K562 (cell line): Measurements from ENCODE around the gene TRIOBP. TPM values are rescaled to one million over a fixed set of nuclear protein-coding genes. Genes with fewer than 3 reads are reported as not detected.
A peak's percentile ranks its signal among the peaks of the same experiment; 100 is the strongest.

Source experiments
- CHCHD3 ChIP-seq: fragments of 250-450 bp; sonication (Bioruptor Pico); IDR thresholded peaks from 2 replicates; pipeline ENCODE4 v2.1.2; 2022; ENCODE audit warnings: mild to moderate bottlenecking
- CREBBP ChIP-seq: IDR thresholded peaks from one replicate; pipeline ENCODE4 v1.6.1; 2012; ENCODE audit warnings: low read depth, mild to moderate bottlenecking, control low read depth, inconsistent platforms, low read length
- EP300 ChIP-seq: IDR thresholded peaks from 2 replicates; pipeline ENCODE4 v1.6.1; 2012; ENCODE audit warnings: low read length, improper control_type of control experiment
- ETV5 ChIP-seq: sonication (generic); formaldehyde crosslinking; IDR thresholded peaks from 2 replicates; pipeline ENCODE4 v1.4.0; 2020; ENCODE audit warnings: low read depth, mild to moderate bottlenecking, missing genetic modification reagents
- HDAC1 ChIP-seq, 2 experiments: fragments of 450-650 bp; IDR thresholded peaks; 2 replicates each; pipeline ENCODE4 v1.6.1; 2016 to 2017; ENCODE audit warnings: inconsistent platforms in 1 of 2, mild to moderate bottlenecking in 1 of 2, moderate library complexity in 1 of 2
- HMGN3 ChIP-seq: IDR thresholded peaks from 2 replicates; pipeline ENCODE4 v1.6.1; 2011; ENCODE audit warnings: borderline replicate concordance, low read depth, mild to moderate bottlenecking, mixed read lengths, low read length; ENCODE audit not compliant: insufficient read length; ENCODE audit errors: extremely low read depth
- JUND ChIP-seq, 2 experiments: IDR thresholded peaks; 2 replicates in 1 of 2; 3 replicates in 1 of 2; pipeline ENCODE4 v1.6.1; 2011; ENCODE audit warnings: borderline replicate concordance in 2 of 2, low read depth in 2 of 2, low read length in 2 of 2, improper control_type of control experiment in 1 of 2, missing biosample characterization in 1 of 2, missing genetic modification characterization in 1 of 2, missing genetic modification reagents in 1 of 2
- KDM1A ChIP-seq, 2 experiments: fragments of 450-650 bp; IDR thresholded peaks; 2 replicates each; pipeline ENCODE4 v1.6.1; 2016; ENCODE audit warnings: mild to moderate bottlenecking in 2 of 2
- MYC ChIP-seq, 2 experiments: fragments of 250-450 bp in 1 of 2; sonication (Bioruptor Pico) in 1 of 2; IDR thresholded peaks; 2 replicates each; pipeline versions ENCODE4 v1.5.1 to v1.6.1; 2012 to 2021; ENCODE audit warnings: low read depth in 2 of 2, borderline replicate concordance in 1 of 2, improper control_type of control experiment in 1 of 2, low read length in 1 of 2, mild to moderate bottlenecking in 1 of 2, moderate library complexity in 1 of 2
- NCOA1 ChIP-seq: fragments of 450-650 bp; IDR thresholded peaks from 2 replicates; pipeline ENCODE4 v1.6.1; 2016; ENCODE audit warnings: low read depth
- POLR2G ChIP-seq: fragments of 200-400 bp; formaldehyde crosslinking; IDR thresholded peaks from 2 replicates; pipeline ENCODE4 v1.6.1; 2017; ENCODE audit warnings: low read depth, mild to moderate bottlenecking, antibody characterized with exemption, low read length, moderate library complexity
- PRDM10 ChIP-seq: fragments of 450-650 bp; IDR thresholded peaks from 2 replicates; pipeline ENCODE4 v1.6.1; 2018; ENCODE audit not compliant: partially characterized antibody
- RBM34 ChIP-seq: fragments of 200-400 bp; formaldehyde crosslinking; IDR thresholded peaks from 2 replicates; pipeline ENCODE4 v1.6.1; 2018; ENCODE audit warnings: low read length, borderline replicate concordance; ENCODE audit not compliant: insufficient read depth
- TCF7 ChIP-seq: sonication (generic); IDR thresholded peaks from 2 replicates; pipeline ENCODE4 v1.6.1; 2016; ENCODE audit warnings: antibody characterized with exemption, borderline replicate concordance
- UBTF ChIP-seq, 2 experiments: IDR thresholded peaks; 2 replicates each; pipeline ENCODE4 v1.6.1; 2012; ENCODE audit warnings: improper control_type of control experiment in 2 of 2, low read depth in 2 of 2, low read length in 2 of 2, borderline replicate concordance in 1 of 2
- ZNF274 ChIP-seq: IDR thresholded peaks from 2 replicates; pipeline ENCODE4 v1.6.1; 2011; ENCODE audit warnings: low read depth, mild to moderate bottlenecking, low read length, moderate library complexity, borderline replicate concordance
- ZNF449 ChIP-seq: fragments of 250-450 bp; sonication (Bioruptor Pico); IDR thresholded peaks from 2 replicates; pipeline ENCODE4 v1.8.0; 2022; ENCODE audit warnings: moderate library complexity, mild to moderate bottlenecking, inconsistent platforms
- polyA plus RNA-seq, 8 experiments: library from polyadenylated mRNA; depleted of rRNA in 4 of 8; stranded (reverse) in 5 of 8; unstranded in 3 of 8; fragments of >200 nt; fragmentation: Nextera tagmentation in 2 of 8; fragmentation: Illumina TruSeq in 1 of 8; extraction: Ambion mirVana in 2 of 8; extraction: Trizol in 1 of 8; gene quantifications; 2 replicates each; pipeline versions ENCODE4 v1.2.1 to v1.2.3, GENCODE V29; 2011 to 2014; ENCODE audit warnings: inconsistent platforms in 1 of 8, missing spikeins in 1 of 8
- total RNA-seq, 7 experiments: library from RNA; depleted of rRNA in 6 of 7; stranded (reverse); fragments of >200 nt in 6 of 7; fragmentation: Illumina TruSeq in 2 of 7; extraction: Trizol in 2 of 7; gene quantifications; 2 replicates each; pipeline versions ENCODE4 v1.2.1 to v1.2.3, GENCODE V29; 2011 to 2021; ENCODE audit warnings: low replicate concordance in 1 of 7

TRIOBP gene
- total and polyA plus RNA-seq, 9 of the 15 experiments (the other 6 are each of a cell fraction or from before 2014, with no cell fraction given): 0.24 to 13.8 (median 5.5) TPM

GRCh38 chr22:37676736-37677492 is 19.9 kb upstream of the TRIOBP start (continued):
- TF ChIP-seq KDM1A (IDR thresholded peaks at IDR 0.05) (peak in 1 of 2 experiments; percentile 52; a peak in 1 of 4 replicates), ZNF449 (CRISPR knock-in tag) (no peak), PRDM10 (peak; percentile 83), TCF7 (0 out of 2 replicates have a peak, but pooled peaks have one; percentile 43), ETV5 (CRISPR knock-in tag) (peak; percentile 92), ZNF274 (no peak), NCOA1 (0 out of 2 replicates have a peak, but pooled peaks have one; percentile 37), HMGN3 (peak; percentile 74), UBTF (IDR thresholded peaks at IDR 0.05; ENCODE audit: borderline replicate concordance in 1 of 2, low read depth in 2 of 2, low read length in 2 of 2) (0 out of 4 replicates have a peak, but pooled peaks of 1 of the 2 experiments have one; percentile 17), CREBBP (no peak), JUND (IDR thresholded peaks at IDR 0.05; ENCODE audit: borderline replicate concordance, low read depth, low read length) (peak; percentile 93), JUND (tag; IDR thresholded peaks at IDR 0.05; ENCODE audit: borderline replicate concordance, low read depth, low read length) (peak; percentile 87; the same call in 1 of the 3 replicates), CHCHD3 (no peak), HDAC1 (IDR thresholded peaks at IDR 0.05) (0 out of 4 replicates have a peak, but pooled peaks of 1 of the 2 experiments have one; percentile 53), POLR2G (peak; percentile 74), RBM34 (no peak), MYC (IDR thresholded peaks at IDR 0.05; ENCODE audit: low read depth, low read length) (0 out of 2 replicates have a peak, but pooled peaks have one; percentile 15), MYC (CRISPR knock-in tag; IDR thresholded peaks at IDR 0.05; ENCODE audit: borderline replicate concordance, low read depth) (no peak), EP300 (peak; percentile 62; the same call in 1 of the 2 replicates)
